ENCODE measurements around the gene WDR6. TPM values are rescaled to one million over a fixed set of nuclear protein-coding genes. Genes with fewer than 3 reads are reported as not detected.

The WDR6 gene
- total and polyA plus RNA-seq, 9 of the 15 experiments (the other 6 are each of a cell fraction or from before 2014, with no cell fraction given): 8.9 to 90.6 (median 44.7) TPM

DNA sequence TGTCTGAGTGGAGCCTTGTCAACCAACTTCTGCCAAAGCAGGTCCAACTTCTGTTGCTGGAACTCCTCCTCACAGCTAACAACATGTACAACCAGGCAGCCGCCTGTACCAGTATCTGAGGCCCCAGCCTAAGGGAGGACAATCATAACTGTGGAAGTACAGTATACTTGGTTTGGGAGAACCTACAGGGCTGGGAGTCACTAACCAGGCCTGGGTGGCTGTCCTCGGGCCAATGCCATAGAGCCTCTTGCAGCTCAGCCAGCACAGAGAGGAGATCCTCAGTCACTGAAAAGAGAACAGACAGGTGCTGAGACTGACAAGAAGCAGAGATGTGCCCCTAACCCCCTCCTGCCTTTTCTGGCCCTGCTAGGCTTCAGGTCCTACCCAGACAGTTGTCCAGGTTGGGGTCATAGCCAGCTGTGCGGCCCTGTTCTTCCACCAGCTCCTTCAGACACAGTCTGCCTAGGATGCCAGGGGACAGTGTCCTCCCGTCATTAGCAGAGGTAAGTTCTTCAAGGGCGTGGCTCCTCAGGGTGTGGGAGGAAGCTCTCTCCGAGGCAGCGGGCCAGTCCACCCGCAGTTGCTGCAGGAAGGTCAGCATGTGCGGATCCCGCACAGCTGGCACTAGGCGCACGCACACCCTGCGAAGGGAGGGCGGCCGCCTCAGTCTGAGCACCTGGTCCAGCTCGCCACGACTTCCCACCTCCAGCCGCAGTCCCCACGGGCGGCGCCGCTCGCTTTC is 10.2 kb downstream of the WDR6 start:
- peaks cover 20% of the 10 kb centered on the region; the same call in 1 of the 2 replicates for H4K20me1 ChIP-seq (replicated peaks; ENCODE audit: control insufficient read depth, insufficient read depth, low read length)
- in situ Hi-C loops (cut with MboI): no loop called here
- peak overlapping the region; percentile 63; the same call in 1 of the 2 replicates for H2AFZ ChIP-seq (ENCODE audit: low read depth, low read length)
- no peaks in the 10 kb centered on the region for H3K9me3 ChIP-seq (replicated peaks; ENCODE audit: control insufficient read depth, insufficient read depth, low read depth, low read length)
- H3K4me3 ChIP-seq: peak overlapping the region; percentile 74
- intact Hi-C loops (cut with micrococcal nuclease): no loop called here
- 11% methylated on average over 17 of the region's 23 CpGs for WGBS (ENCODE audit: insufficient coverage, low coverage, missing lambda C conversion rate)
- no TSS peak for BruUV-seq (replicated peaks)
- ATAC-seq (peak; percentile 2; the same call in 1 of the 3 replicates), DNase-seq (ENCODE audit: extremely low read depth in 1 of 4, low spot score in 3 of 4) (peak in 3 of 4 experiments; percentile 37 to 63 (median 38)), FAIRE-seq (peak; percentile 42)
- H3K4me2 ChIP-seq (ENCODE audit: insufficient read depth, low read length): peak overlapping the region; percentile 92
- POLR2A ChIA-PET: interaction anchor here (0.6 to 8.4 kb wide), 6 partner anchors 9 to 1265 kb away, joined by 3 to 104 read pairs (median 4); partner anchors contain the start of genes IMPDH2 and WDR6
- peaks cover 8% of the 10 kb centered on the region for H3K9me1 ChIP-seq (ENCODE audit: control insufficient read depth, insufficient read depth, low read length)
- CTCF ChIA-PET (ENCODE audit: low intra/inter-chr PET ratio): interaction anchor here (0.5 kb wide), 1 partner anchor 431 kb away, joined by 3 read pairs; no protein-coding TSS in a partner anchor
- H3K9ac ChIP-seq (ENCODE audit: insufficient read depth in 1 of 2, low read depth in 2 of 2, low read length in 2 of 2): peak overlapping the region; percentile 50 to 91
- TF ChIP-seq SRSF1 (IDR thresholded peaks at IDR 0.05; ENCODE audit: low read depth, low read length) (no peak), TAF7 (tag; IDR thresholded peaks at IDR 0.05) (no peak), RFX1 (IDR thresholded peaks at IDR 0.05) (no peak), CBFB (CRISPR knock-in tag; IDR thresholded peaks at IDR 0.05) (0 out of 2 replicates have a peak, but pooled peaks have one; percentile 53), RBM14 (IDR thresholded peaks at IDR 0.05; ENCODE audit: borderline replicate concordance, insufficient read depth, low read depth, low read length) (no peak), CCAR2 (IDR thresholded peaks at IDR 0.05; ENCODE audit: low read depth, low read length) (no peak), POLR3A (IDR thresholded peaks at IDR 0.05; ENCODE audit: borderline replicate concordance, extremely low read depth, insufficient read depth, insufficient read length) (no peak), SAP30 (IDR thresholded peaks at IDR 0.05; ENCODE audit: borderline replicate concordance, insufficient read depth, low read depth, low read length, poor library complexity, severe bottlenecking) (peak; percentile 13)
- TF ChIP-seq, protein P1, sequence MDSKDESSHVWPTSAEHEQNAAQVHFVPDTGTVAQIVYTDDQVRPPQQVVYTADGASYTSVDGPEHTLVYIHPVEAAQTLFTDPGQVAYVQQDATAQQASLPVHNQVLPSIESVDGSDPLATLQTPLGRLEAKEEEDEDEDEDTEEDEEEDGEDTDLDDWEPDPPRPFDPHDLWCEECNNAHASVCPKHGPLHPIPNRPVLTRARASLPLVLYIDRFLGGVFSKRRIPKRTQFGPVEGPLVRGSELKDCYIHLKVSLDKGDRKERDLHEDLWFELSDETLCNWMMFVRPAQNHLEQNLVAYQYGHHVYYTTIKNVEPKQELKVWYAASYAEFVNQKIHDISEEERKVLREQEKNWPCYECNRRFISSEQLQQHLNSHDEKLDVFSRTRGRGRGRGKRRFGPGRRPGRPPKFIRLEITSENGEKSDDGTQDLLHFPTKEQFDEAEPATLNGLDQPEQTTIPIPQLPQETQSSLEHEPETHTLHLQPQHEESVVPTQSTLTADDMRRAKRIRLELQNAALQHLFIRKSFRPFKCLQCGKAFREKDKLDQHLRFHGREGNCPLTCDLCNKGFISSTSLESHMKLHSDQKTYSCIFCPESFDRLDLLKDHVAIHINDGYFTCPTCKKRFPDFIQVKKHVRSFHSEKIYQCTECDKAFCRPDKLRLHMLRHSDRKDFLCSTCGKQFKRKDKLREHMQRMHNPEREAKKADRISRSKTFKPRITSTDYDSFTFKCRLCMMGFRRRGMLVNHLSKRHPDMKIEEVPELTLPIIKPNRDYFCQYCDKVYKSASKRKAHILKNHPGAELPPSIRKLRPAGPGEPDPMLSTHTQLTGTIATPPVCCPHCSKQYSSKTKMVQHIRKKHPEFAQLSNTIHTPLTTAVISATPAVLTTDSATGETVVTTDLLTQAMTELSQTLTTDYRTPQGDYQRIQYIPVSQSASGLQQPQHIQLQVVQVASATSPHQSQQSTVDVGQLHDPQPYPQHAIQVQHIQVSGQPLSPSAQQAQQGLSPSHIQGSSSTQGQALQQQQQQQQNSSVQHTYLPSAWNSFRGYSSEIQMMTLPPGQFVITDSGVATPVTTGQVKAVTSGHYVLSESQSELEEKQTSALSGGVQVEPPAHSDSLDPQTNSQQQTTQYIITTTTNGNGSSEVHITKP (IDR thresholded peaks at IDR 0.05; ENCODE audit: partially characterized antibody): peak; percentile 74
- peaks cover 8 to 48% of the 10 kb centered on the region in 2 experiments; a peak in 4 of 5 replicates for H3K4me1 ChIP-seq (replicated peaks in 1 of 2; ENCODE audit: control insufficient read depth in 2 of 2, insufficient read depth in 2 of 2, low read length in 2 of 2)
- H3K27me3 ChIP-seq (ENCODE audit: control insufficient read depth in 2 of 2, insufficient read depth in 2 of 2, low read length in 2 of 2): no peaks in the 10 kb centered on the region
- peaks cover 54% of the 10 kb centered on the region for H3K79me2 ChIP-seq (ENCODE audit: control insufficient read depth, insufficient read depth, low read length)
- peak overlapping the region; percentile 99 for H3K27ac ChIP-seq (ENCODE audit: extremely low read depth, low read depth, low read length)
- H3K36me3 ChIP-seq (ENCODE audit: control insufficient read depth, insufficient read depth, low read length): peaks cover 44% of the 10 kb centered on the region; the same call in 2 of the 3 replicates
